ENCODE measurements around the gene SLC38A8. TPM values are rescaled to one million over a fixed set of nuclear protein-coding genes. Genes with fewer than 3 reads are reported as not detected.

SLC38A8 gene
- polyA plus RNA-seq, 1 donor from 2014 or later = not detected

- Histone ChIP-seq H3K36me3 (ENCODE audit: insufficient read depth, low read length) (no peaks in the 10 kb centered on the region), H3K9me3 (ENCODE audit: low read length) (no peaks in the 10 kb centered on the region), H3F3A (ENCODE audit: insufficient read depth, low read length, poor library complexity, severe bottlenecking) (no peaks in the 10 kb centered on the region), H3K79me2 (replicated peaks; ENCODE audit: insufficient read depth, low read length) (no peaks in the 10 kb centered on the region), H2AFZ (ENCODE audit: low read depth, low read length) (no peak overlapping the region), H3K4me3 (ENCODE audit: low read length) (no peak overlapping the region), H3K9me2 (ENCODE audit: insufficient read depth, low read length) (no peaks in the 10 kb centered on the region), H3K27ac (ENCODE audit: low read length) (no peak overlapping the region), H3K27me3 (ENCODE audit: insufficient read depth, low read depth, low read length) (no peaks in the 10 kb centered on the region), H3K9ac (ENCODE audit: low read length) (no peak overlapping the region), H3K4me2 (ENCODE audit: low read length) (no peak overlapping the region), H4K20me1 (ENCODE audit: insufficient read depth) (no peaks in the 10 kb centered on the region)
- TF ChIP-seq TAF1 (IDR thresholded peaks at IDR 0.05; ENCODE audit: low read depth) (no peak), CTCF (IDR thresholded peaks at IDR 0.05; ENCODE audit: poor library complexity, severe bottlenecking) (no peak), RAD21 (conservative IDR thresholded peaks at IDR 0.05) (no peak), REST (IDR thresholded peaks at IDR 0.05; ENCODE audit: borderline replicate concordance) (no peak)
Measured at GRCh38 chr16:84024854-84025253, 17.7 kb downstream of the SLC38A8 start.

- no peaks in the 10 kb centered on the region for H3K27me3 ChIP-seq (ENCODE audit: insufficient read depth, low read depth, low read length)
- H2AFZ ChIP-seq (ENCODE audit: low read depth, low read length) = no peak overlapping the region
- H3K9me3 ChIP-seq (ENCODE audit: low read length) = no peaks in the 10 kb centered on the region
- no peaks in the 10 kb centered on the region for H3K79me2 ChIP-seq (replicated peaks; ENCODE audit: insufficient read depth, low read length)
- H3K4me3 ChIP-seq (ENCODE audit: low read length) = no peak overlapping the region
- H3K4me2 ChIP-seq (ENCODE audit: low read length) = no peak overlapping the region
- TF ChIP-seq MXI1 (conservative IDR thresholded peaks at IDR 0.05; ENCODE audit: poor library complexity, severe bottlenecking) = no peak
- TF ChIP-seq POLR2AphosphoS5 (IDR thresholded peaks at IDR 0.05) = no peak
- no peak for TF ChIP-seq RAD21 (conservative IDR thresholded peaks at IDR 0.05)
- no peak for TF ChIP-seq TAF1 (IDR thresholded peaks at IDR 0.05; ENCODE audit: low read depth)
- no peak for TF ChIP-seq CTCF (IDR thresholded peaks at IDR 0.05; ENCODE audit: poor library complexity, severe bottlenecking)
- TF ChIP-seq EP300 (conservative IDR thresholded peaks at IDR 0.05; ENCODE audit: poor library complexity, severe bottlenecking) = no peak
- TF ChIP-seq SMC3 (conservative IDR thresholded peaks at IDR 0.05; ENCODE audit: poor library complexity) = no peak
- TF ChIP-seq REST (IDR thresholded peaks at IDR 0.05; ENCODE audit: borderline replicate concordance) = no peak
- TF ChIP-seq EZH2 (IDR thresholded peaks at IDR 0.05; ENCODE audit: borderline replicate concordance, insufficient read depth, low read length, poor library complexity, severe bottlenecking) = no peak
- H3K36me3 ChIP-seq (ENCODE audit: insufficient read depth, low read length) = no peaks in the 10 kb centered on the region
- no peaks in the 10 kb centered on the region for H3K9me2 ChIP-seq (ENCODE audit: insufficient read depth, low read length)
- H4K20me1 ChIP-seq (ENCODE audit: insufficient read depth) = no peaks in the 10 kb centered on the region
- H3K9ac ChIP-seq (ENCODE audit: low read length) = no peak overlapping the region
- no peak overlapping the region for H3K27ac ChIP-seq (ENCODE audit: low read length)
- no peaks in the 10 kb centered on the region for H3F3A ChIP-seq (ENCODE audit: insufficient read depth, low read length, poor library complexity, severe bottlenecking)
Measured at GRCh38 chr16:84022644-84023043, 20.0 kb downstream of the SLC38A8 start.
